OCI-LY1 (cell line): ENCODE data around the gene MAD1L1.

ENCODE experiments used
- CTCF ChIP-seq: fragments of 200-600 bp; sonication (generic), shearing (Covaris generic); IDR thresholded peaks from 2 replicates; pipeline ENCODE4 v1.5.1; 2017; ENCODE audit warnings: mild to moderate bottlenecking, antibody characterized with exemption, low read length, moderate library complexity, mixed read lengths
- EZH2 ChIP-seq: fragments of 200-600 bp; sonication (generic), shearing (Covaris generic); IDR thresholded peaks from 2 replicates; pipeline ENCODE4 v1.8.0; 2017; ENCODE audit warnings: borderline replicate concordance, mixed run types, mild to moderate bottlenecking, antibody characterized with exemption, low read length, moderate library complexity, mixed read lengths

GRCh38 chr7:2214636-2215035 lies 18.1 kb downstream of the MAD1L1 start:
- TF ChIP-seq EZH2, result no peak
- no peak for TF ChIP-seq CTCF
